Gastrocnemius medialis (tissue), 4 donors: Measurements from ENCODE around the gene CHST8. TPM values are rescaled to one million over a fixed set of nuclear protein-coding genes. Genes with fewer than 3 reads are reported as not detected.

Source experiments
- ATAC-seq, 2 donors: fragments of 150-250 bp; one replicate each; pipeline ENCODE4 v1.9.1; 2016
- DNase-seq, 2 donors: peaks; one replicate each; pipeline ENCODE4 v3.0.0-alpha.2; 2019
- H3K27ac ChIP-seq, 4 donors: fragments of 200-600 bp; sonication (generic); 1 replicate in 1 of 4; 2 replicates in 3 of 4; pipeline ENCODE4 v1.5.1; 2016 to 2018; ENCODE audit warnings: mild to moderate bottlenecking in 2 of 4, moderate library complexity in 1 of 4
- H3K27me3 ChIP-seq, 3 donors: fragments of 200-600 bp; sonication (generic) in 2 of 3; 1 replicate in 1 of 3; 2 replicates in 2 of 3; pipeline versions ENCODE4 v1.5.1 to v1.6.0; 2016 to 2019; ENCODE audit warnings: mild to moderate bottlenecking in 1 of 3, moderate library complexity in 1 of 3
- H3K36me3 ChIP-seq, 2 donors: fragments of 200-600 bp; sonication (generic) in 1 of 2; one replicate each; pipeline ENCODE4 v1.5.1; 2017 to 2018
- H3K4me1 ChIP-seq, 2 donors: fragments of 200-600 bp; sonication (generic) in 1 of 2; one replicate each; pipeline ENCODE4 v1.5.1; 2016 to 2017; ENCODE audit warnings: mild to moderate bottlenecking in 2 of 2
- H3K4me3 ChIP-seq, 4 donors: fragments of 200-600 bp; sonication (generic) in 3 of 4; 1 replicate in 1 of 4; 2 replicates in 3 of 4; pipeline ENCODE4 v1.5.1; 2016 to 2019; ENCODE audit warnings: mild to moderate bottlenecking in 2 of 4
- H3K9me3 ChIP-seq, 3 donors: fragments of 200-600 bp; sonication (generic) in 2 of 3; 1 replicate in 1 of 3; 2 replicates in 2 of 3; pipeline ENCODE4 v1.5.1; 2016 to 2019
- POLR2A ChIP-seq, 2 donors: fragments of 450-650 bp; IDR thresholded peaks; one replicate each; pipeline ENCODE4 v1.6.1; 2017; ENCODE audit warnings: antibody characterized with exemption in 2 of 2, mild to moderate bottlenecking in 2 of 2, moderate library complexity in 2 of 2
- in situ Hi-C, 4 donors: fragments of 200-750 bp; cut with MboI; loops; one replicate each; pipeline versions ENCODE4 v1.15.0 to v1.8.0; 2017; ENCODE audit warnings: low sequenced_read_pairs in 4 of 4
- intact Hi-C: fragments of 100-400 bp; cut with DNase I; formaldehyde crosslinking; loops from one replicate; pipeline ENCODE4 v1.15.1; 2023; ENCODE audit warnings: low total_unique reads
- total RNA-seq, 4 donors: library from RNA; depleted of rRNA; stranded (reverse); fragments of >200 nt; gene quantifications; one replicate each; pipeline versions ENCODE4 v1.1.0 to v1.2.3, GENCODE V29; 2016
- TF ChIP-seq, protein P1 (sequence below), 5 experiments: fragments of 450-650 bp in 3 of 5; fragments of 200-600 bp in 2 of 5; sonication (generic) in 2 of 5; IDR thresholded peaks in 4 of 5; conservative IDR thresholded peaks in 1 of 5; 1 replicate in 4 of 5; 2 replicates in 1 of 5; pipeline ENCODE4 v1.5.1; 2016 to 2019; ENCODE audit warnings: antibody characterized with exemption in 5 of 5, mild to moderate bottlenecking in 3 of 5, moderate library complexity in 3 of 5

The CHST8 gene
- total RNA-seq, 4 donors from 2014 or later: 0.29 to 0.46 TPM; not detected in 2

DNA sequence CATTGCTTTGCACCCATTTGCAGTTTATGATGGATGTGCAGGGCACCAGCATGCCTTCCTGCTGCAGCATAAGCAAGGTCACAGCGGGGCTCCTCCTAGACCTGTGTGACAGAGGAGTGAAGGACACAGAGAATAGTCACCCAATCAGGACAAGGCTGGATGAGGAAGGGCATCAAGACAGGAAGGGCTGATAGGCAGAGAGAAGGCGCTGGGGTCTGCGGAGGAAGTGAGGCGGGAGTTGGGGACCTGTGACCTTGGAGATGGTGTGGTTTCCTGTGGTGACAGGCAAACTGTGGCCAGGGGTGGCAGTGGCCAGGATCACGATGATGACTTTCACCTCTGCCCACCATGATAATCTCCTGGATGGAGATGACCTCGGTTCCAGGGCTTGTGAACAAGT, 158.5 kb downstream of the CHST8 start:
- H3K27ac ChIP-seq: no peak overlapping the region
- no peak overlapping the region for H3K4me3 ChIP-seq
- H3K9me3 ChIP-seq: no peaks in the 10 kb centered on the region
- ATAC-seq (no peak), DNase-seq (no peak)
- no peak for TF ChIP-seq POLR2A (IDR thresholded peaks at IDR 0.05)
- TF ChIP-seq, protein P1, sequence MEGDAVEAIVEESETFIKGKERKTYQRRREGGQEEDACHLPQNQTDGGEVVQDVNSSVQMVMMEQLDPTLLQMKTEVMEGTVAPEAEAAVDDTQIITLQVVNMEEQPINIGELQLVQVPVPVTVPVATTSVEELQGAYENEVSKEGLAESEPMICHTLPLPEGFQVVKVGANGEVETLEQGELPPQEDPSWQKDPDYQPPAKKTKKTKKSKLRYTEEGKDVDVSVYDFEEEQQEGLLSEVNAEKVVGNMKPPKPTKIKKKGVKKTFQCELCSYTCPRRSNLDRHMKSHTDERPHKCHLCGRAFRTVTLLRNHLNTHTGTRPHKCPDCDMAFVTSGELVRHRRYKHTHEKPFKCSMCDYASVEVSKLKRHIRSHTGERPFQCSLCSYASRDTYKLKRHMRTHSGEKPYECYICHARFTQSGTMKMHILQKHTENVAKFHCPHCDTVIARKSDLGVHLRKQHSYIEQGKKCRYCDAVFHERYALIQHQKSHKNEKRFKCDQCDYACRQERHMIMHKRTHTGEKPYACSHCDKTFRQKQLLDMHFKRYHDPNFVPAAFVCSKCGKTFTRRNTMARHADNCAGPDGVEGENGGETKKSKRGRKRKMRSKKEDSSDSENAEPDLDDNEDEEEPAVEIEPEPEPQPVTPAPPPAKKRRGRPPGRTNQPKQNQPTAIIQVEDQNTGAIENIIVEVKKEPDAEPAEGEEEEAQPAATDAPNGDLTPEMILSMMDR (IDR thresholded peaks at IDR 0.05 in 4 of 5, conservative IDR thresholded peaks at IDR 0.05 in 1 of 5): no peak
- in situ Hi-C loops: loop anchor here in 3 of 4 donors (10.0 to 25.0 kb wide), 3 partner anchors 207 to 315 kb away; no protein-coding TSS in a partner anchor
- intact Hi-C loops: no loop called here
- H3K4me1 ChIP-seq: peaks cover 3% of the 10 kb centered on the region in 2 donors
- H3K27me3 ChIP-seq: peaks cover 4 to 17% (median 16%) of the 10 kb centered on the region in 3 donors
- H3K36me3 ChIP-seq: no peaks in the 10 kb centered on the region

DNA sequence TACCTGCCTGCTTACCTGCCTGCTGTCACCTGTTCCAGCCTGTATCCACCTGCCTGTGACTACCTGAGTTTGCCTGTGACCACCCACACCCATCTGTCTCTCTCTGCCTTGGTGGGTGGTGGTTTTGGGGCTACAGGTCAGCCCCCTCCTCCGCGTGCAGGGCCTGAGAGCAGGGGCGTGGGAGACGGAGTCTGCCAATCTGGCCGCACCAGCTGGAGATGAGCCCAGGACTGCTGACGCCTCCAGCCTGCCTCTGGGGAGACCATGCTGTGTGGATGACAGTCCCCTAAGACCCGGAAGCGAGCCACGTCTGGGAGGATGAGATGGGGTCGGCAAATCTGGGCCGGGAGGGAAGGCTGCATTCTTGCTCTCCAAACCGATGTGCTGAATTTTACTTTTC, 159.0 kb downstream of the CHST8 start:
- ATAC-seq (no peak), DNase-seq (no peak)
- Histone ChIP-seq H3K36me3 (no peaks in the 10 kb centered on the region), H3K27me3 (peaks cover 4 to 17% (median 16%) of the 10 kb centered on the region in 3 donors), H3K4me1 (peaks cover 3% of the 10 kb centered on the region in 2 donors), H3K27ac (no peak overlapping the region), H3K9me3 (no peaks in the 10 kb centered on the region), H3K4me3 (no peak overlapping the region)
- intact Hi-C loops: no loop called here
- in situ Hi-C loops: loop anchor here in 3 of 4 donors (10.0 to 25.0 kb wide), 3 partner anchors 207 to 314 kb away; no protein-coding TSS in a partner anchor
- TF ChIP-seq, protein P1 (IDR thresholded peaks at IDR 0.05 in 4 of 5, conservative IDR thresholded peaks at IDR 0.05 in 1 of 5): no peak
- TF ChIP-seq POLR2A (IDR thresholded peaks at IDR 0.05): no peak

DNA sequence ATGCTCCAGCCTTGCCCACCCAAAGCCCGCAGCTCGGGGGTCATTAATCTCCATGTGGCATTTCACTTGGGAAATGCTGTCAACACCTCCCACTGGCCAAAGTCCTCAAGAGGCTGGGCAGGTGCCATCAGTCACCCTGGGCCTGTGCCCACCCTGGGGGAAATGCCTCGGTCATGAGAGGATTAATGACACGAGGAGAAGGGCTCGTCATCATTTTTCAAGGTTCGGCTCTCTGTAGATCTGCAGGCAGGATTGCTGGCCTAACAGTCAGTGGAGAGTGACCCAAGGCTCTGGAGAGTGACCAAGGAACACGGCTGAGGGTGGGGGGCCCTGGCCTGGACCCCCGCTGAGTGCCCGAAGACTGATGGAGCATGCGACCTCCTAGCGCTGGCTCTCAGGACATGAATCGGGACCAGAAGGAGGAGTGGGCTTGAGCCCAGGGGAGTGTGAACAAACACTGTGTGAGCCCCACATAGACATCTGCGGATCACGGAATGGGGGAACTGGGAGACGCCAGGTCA, 159.7 kb downstream of the CHST8 start:
- no peak overlapping the region for H3K27ac ChIP-seq

DNA sequence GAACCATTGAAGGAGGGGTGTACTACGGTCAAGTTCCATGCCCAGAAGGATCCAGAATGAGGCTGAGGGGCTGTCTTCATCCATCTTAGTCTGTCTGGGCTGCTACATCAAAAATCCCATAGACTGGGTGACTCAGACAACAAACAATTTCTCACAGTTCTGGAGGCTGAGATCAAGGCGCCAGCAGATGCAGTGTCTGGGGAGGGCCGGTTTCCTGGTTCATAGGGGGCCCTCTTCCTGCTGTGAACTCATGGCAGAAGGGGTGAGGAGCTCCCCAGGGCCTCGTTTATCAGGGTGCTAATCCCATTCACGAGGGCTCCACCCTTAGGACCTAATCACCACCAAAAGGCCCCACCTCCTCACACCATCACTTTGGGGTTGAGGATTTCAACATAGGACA, 160.2 kb downstream of the CHST8 start:
- in situ Hi-C loops: loop anchor here in 3 of 4 donors (10.0 to 25.0 kb wide), 3 partner anchors 205 to 313 kb away; no protein-coding TSS in a partner anchor
- peaks cover 4 to 17% (median 16%) of the 10 kb centered on the region in 3 donors for H3K27me3 ChIP-seq
- intact Hi-C loops: no loop called here

More for the DNA sequence above, 159.7 kb downstream of the CHST8 start:
- no peaks in the 10 kb centered on the region for H3K36me3 ChIP-seq
- intact Hi-C loops (no loop called here), in situ Hi-C loops (loop anchor here in 3 of 4 donors (10.0 to 25.0 kb wide), 3 partner anchors 206 to 313 kb away; no protein-coding TSS in a partner anchor)
- no peak for DNase-seq
- H3K4me1 ChIP-seq: peaks cover 3% of the 10 kb centered on the region in 2 donors
- TF ChIP-seq POLR2A (IDR thresholded peaks at IDR 0.05): no peak
- TF ChIP-seq, protein P1 (IDR thresholded peaks at IDR 0.05 in 4 of 5, conservative IDR thresholded peaks at IDR 0.05 in 1 of 5): no peak
- no peaks in the 10 kb centered on the region for H3K9me3 ChIP-seq
- ATAC-seq: no peak
- H3K4me3 ChIP-seq: no peak overlapping the region
- H3K27me3 ChIP-seq: peaks cover 4 to 17% (median 16%) of the 10 kb centered on the region in 3 donors

More for the DNA sequence above, 160.2 kb downstream of the CHST8 start:
- Histone ChIP-seq H3K27ac (no peak overlapping the region), H3K4me3 (no peak overlapping the region), H3K4me1 (peaks cover 3% of the 10 kb centered on the region in 2 donors), H3K9me3 (no peaks in the 10 kb centered on the region), H3K36me3 (no peaks in the 10 kb centered on the region)
- no peak for ATAC-seq
- no peak for TF ChIP-seq POLR2A (IDR thresholded peaks at IDR 0.05)
- TF ChIP-seq, protein P1 (IDR thresholded peaks at IDR 0.05 in 4 of 5, conservative IDR thresholded peaks at IDR 0.05 in 1 of 5): no peak
- DNase-seq: no peak
